ENCODE results near the gene DMD.
"Not testable (repeated sequence)": the region's sequence is repeated elsewhere in the genome, so short reads cannot be mapped to it uniquely, and the experiment has no call there.

The DMD gene

GRCh38 chrX:32842053-32842452, 369.3 kb downstream of the DMD start:
- no peak for DNase-seq

DNA sequence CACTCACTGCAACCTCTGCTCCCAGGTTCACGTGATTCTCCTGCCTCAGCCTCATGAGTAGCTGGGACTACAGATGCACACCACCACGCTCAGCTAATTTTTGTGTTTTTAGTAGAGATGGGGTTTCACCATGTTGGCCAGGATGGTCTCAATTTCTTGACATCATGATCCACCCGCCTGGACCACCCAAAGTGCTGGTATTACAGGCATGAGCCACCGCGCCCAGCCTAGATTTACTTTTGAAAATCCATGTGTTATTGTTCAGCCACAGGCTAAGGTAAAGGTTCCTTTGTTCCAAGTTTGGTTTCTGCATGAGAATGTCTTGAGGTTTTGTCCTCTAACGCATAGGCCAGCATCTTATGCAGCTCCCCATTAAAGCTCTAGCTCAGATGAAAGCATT, 371.6 kb downstream of the DMD start:
- DNase-seq: no peak

DNA sequence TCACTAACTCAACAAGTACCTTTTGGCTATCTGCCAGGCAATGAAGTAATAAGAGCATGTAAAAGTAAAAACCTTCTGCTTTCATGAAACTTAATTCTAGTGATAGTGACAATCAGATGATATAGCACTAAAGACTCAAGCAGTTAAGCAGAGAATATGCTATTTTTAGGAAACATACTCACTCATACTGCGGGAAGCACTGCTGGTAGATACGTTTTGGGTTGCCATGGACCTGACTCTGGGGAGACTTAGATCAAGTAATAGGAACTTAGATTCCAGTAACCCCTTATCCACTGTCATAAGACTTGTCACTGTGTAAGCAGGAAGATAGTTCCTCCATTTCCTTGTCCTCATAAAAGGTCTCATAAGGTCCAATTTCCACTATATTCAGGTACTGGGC, 386.3 kb downstream of the DMD start:
- DNase-seq: no peak

GRCh38 chrX:32804034-32804433, 407.3 kb downstream of the DMD start:
- no peak for DNase-seq

DNA sequence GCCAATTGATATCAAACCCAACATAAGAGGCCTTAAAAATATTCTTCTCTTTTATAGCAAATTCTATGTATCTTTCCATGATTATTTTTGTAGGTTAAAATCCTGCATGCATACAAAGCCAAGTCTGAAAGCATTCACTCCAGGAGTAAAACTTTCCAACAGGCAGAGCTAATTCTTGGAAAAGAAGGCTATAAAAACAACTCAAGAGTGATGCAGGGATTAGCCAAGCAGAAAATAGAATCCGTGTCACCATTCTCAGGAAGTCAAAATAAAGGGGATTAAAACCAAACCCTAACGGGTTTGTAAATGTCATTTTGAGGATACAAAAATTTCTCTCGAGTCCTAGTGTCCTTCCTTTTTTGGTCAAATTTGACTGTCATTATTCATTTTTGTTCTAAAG, 412.4 kb downstream of the DMD start:
- no peak for DNase-seq

- no peak for DNase-seq
Observed at GRCh38 chrX:32788936-32789335, 422.4 kb downstream of the DMD start.

- DNase-seq: no peak
Observed at GRCh38 chrX:32780109-32780508, 431.2 kb downstream of the DMD start.

DNA sequence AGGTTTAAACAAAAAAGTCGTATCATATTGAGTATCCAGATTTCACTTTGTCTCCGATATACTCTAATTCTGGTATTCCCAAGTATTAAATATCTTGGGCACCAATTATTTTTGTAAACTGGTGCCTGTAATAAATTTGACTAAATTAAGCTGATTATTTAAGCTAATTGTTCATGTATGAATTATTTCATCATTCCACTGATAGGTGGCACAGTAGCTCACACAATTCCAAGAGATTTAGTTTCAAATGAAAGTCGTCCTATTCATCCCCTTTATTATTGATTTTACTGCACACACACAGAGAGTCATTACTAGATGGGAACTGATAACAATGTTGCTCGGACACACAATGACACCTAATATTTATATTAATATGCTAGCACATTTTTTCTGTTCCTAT, 432.4 kb downstream of the DMD start:
- no peak for DNase-seq

GRCh38 chrX:32774966-32775365, 436.4 kb downstream of the DMD start:
- DNase-seq: no peak

- no peak for DNase-seq
Observed at GRCh38 chrX:32749070-32749469, 462.3 kb downstream of the DMD start.

- DNase-seq: no peak
Observed at GRCh38 chrX:32745323-32745722, 466.0 kb downstream of the DMD start.

DNA sequence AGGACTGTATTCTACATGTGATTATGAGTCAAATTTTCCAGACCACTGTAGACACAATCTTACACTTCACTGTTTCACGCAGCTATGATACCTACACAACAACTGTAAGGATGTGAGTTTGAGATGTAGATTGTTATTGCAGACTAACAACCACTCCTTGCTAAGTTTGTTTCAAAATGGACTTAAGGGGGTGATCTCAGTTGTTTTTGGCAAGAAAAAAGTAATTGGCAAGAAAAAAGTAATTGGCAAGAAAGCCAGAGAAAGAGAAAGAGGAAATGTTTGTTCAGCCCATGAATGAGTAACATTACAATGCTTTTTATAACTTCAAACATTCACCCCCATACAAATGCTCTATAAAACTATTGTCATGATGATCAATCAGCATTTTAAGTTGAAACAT, 466.4 kb downstream of the DMD start:
- no peak for DNase-seq

DNA sequence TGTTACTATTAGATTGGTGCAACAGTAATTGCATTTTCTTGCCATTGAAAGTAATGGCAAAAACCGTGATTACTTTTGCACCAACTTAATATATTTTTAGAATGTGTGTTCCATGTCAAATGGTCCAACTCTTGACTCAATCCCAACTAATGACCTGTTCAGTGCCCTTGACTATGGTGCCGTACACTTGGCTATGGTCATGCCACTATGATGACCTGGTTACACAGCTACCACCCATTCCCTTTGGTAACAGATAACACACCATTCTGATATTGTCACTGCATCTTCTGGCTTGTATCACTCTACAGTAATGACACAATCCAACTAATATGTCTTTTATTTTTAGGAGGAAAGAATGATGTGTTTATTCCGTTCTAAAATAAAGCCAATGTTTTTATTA, 469.4 kb downstream of the DMD start:
- no peak for DNase-seq

DNA sequence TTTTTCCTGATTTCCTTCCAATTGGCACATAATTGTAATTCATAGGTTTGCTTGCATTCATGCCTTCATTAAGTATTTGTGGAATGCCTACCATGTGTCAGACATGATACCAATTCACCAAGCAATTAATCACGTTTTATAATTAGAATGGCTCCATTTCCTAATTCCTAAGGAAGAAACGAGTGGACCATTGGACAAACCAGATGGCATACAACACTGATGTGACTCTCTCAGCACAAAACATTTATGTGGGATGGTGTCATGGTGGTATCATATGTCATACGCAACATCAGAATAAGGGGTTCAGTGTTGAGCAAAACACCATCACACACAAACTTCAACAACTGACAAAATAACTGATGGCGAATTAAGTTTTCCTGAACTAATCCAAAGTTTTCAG, 502.8 kb downstream of the DMD start:
- DNase-seq: no peak

GRCh38 chrX:32705385-32705784, 506.0 kb downstream of the DMD start:
- not testable (repeated sequence) for DNase-seq

DNA sequence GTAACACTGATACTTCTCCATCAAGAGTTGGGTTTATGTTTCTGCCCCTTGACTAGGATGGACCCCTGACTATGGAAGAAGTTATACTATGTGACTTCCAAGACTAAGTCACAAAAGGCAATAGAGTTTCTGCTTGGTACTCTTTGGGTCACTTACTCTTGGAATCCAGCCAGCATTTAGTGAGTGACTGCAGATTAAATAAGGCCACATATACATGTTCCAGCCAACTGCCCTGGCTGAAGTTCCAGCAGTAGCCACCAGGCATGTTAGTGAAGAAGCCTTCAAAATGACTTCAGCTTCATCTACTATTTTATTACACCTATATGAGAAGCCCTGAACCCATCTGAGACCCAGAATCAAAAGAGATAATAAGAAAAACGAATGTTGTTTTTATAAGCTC, 524.0 kb downstream of the DMD start:
- no peak for DNase-seq

DNA sequence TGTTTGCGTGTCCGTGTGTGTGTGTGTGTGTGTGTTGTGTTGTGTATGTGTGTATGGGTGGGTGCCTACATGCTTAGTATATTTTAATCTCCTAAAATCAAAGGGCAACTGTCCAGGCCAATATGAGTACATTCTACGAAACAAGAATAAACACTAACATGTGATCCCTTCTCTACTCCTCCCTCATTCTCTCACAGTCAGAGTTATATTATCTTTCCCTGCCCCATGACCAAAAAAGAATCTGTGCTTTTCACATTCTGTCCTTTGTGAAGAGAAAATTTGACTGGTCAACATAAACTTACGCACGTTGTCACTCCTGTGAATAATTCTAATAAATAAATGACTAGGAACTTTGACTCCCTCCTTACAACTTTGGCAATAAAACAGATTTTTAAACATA, 532.9 kb downstream of the DMD start:
- no peak for DNase-seq

DNA sequence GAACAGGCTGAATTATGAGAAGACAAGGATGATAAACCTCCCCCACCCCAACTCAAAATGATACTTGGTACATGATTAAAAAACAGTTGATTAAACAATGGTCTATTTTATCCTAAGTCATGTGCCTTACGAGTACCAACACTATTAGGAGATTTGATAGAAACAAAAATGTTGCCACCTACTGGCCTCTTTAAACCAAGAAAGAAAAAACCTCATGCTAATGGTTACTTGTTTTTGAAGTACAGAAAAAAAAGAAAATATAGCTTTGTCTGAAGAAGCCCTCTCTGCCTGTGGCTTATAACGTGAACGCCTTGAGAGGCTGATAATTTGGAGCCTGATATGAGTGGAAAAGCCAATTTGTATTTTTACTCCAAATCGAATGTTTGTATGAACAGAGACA, 538.2 kb downstream of the DMD start:
- DNase-seq: no peak

DNA sequence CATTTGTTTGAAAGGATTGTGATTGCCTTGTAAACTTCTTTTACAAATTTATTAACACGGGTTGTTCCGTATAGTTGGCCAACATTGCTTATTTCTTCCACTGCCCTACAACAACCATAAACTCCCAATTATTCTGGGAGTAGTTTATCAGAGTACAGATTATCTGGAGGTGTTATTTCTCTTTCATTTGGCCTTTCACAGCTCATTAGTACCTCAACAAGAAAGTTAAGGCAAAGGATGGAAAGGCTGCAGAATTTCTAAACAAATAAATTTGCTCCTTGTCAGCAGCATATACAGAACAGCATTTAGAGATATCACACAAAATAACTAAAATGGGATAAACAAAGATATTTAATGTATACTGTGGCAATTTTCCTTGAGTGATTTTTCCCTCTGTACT, 548.8 kb downstream of the DMD start:
- no peak for DNase-seq

DNA sequence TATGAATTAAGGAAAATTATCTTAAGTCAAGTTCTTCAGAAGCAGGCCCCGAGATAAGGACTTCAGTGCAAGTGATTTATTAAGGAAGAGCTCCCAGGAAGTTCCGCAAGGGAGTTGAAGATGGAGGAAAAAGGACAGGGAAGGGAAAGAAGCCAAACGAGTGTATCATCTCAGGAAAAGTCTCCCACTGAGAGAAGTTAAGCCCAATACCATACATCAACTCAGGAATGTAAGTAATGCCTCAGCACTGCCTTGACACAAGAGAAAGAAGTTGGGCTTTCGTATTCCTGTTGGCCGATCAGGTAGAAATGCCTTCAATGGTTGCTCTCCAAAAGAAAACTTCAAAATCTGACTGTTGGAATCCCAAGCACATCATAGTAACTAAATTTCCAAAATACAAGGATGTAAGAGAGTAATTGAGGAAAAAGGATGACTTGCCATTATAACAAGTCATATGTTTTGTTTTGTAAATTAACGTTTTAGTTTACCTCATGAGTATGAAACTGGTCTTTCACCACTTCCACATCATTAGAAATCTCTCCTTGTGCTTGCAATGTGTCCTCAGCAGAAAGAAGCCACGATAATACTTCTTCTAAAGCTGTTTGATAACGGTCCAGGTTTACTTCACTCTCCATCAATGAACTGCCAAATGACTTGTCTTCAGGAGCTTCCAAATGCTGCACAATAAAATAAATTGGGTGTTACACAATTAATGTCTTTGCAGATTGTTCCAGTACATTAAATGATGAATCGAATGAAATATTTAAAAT, 566.7 kb downstream of the DMD start:
- no peak for DNase-seq

- no peak for DNase-seq
Observed at GRCh38 chrX:32642283-32642682, 569.1 kb downstream of the DMD start.

DNA sequence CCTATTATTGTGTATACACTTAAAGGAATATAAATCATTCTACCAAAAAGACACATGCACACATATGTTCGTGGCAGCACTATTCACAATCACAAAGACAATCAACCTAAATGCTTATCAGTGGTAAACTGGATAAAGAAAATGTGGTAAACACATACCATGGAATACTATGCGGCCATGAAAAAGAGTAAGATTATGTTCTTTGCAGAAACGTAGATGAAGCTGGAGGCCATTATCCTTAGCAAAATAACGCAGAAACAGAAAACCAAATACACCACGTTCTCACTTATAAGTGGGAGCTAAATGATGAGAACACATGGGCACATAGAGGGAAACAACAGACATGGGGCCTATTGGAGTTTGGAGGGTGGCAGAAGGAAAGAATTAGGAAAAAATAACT, 593.2 kb downstream of the DMD start:
- no peak for DNase-seq

DNA sequence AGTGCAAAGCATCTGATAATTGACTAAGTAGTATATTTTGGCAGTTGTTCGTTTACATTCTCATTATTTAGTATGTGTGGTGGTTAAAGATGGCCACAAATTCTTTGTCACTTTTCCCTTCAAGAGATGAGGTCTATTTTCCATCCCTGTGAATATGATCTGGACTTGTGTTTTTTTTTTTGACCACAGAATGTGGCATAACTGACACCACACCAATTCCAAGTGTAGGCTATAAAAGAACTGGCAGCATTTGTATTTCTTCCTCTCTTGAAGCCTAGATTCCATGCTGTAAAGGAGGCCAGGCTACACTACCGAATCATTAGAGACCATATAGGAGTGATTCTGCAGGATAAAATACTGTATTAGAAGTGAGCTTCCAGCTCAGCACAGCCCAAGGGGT, 596.6 kb downstream of the DMD start:
- no peak for DNase-seq

GRCh38 chrX:32599156-32599555, 612.2 kb downstream of the DMD start:
- no peak for DNase-seq

DNA sequence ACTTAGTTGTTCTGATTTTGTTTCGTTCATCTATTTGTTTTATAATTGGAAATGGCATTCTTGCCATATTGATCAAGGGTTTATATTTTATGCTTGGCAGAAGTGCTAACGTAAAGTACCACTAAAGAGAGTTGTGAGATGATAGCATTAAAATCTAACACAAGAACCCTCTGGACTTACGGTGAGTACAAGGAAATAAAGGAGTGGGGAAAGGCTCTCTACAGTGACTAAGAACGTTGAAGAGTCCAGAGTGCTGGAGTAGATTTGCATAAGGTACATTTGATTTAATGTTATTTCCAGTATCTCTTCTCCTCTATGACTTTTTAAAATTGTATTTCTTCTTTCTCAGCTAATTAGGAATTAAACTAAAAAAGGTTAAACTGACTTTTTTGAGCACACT, 612.6 kb downstream of the DMD start:
- DNase-seq: no peak
